T-helper 1 cell (primary cell): ENCODE data around the gene DENND1A.

Experiments
- DNase-seq, 5 donors: peaks; one replicate each; pipeline ENCODE4 v3.0.0-alpha.2; 2012 to 2020

The DENND1A gene

DNA sequence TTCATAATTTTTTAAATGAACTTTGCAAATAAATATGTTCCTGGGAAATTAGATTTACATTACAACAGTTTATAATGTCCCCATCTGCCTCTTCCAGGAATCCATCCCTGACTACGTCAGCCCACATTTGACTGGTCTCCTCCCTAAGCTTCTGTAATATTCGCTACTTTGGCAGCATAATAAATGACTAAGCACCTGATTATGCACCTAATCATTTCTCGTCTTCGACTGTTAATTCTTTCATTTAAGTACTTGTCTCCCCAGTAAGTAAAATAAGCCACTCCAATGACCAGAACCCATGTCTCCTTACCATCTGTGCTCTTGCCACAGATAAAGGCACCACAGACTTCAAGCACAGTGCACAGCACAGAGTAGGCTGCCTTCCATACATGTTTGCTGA lies 122.7 kb downstream of the DENND1A start:
- DNase-seq = no peak

DNA sequence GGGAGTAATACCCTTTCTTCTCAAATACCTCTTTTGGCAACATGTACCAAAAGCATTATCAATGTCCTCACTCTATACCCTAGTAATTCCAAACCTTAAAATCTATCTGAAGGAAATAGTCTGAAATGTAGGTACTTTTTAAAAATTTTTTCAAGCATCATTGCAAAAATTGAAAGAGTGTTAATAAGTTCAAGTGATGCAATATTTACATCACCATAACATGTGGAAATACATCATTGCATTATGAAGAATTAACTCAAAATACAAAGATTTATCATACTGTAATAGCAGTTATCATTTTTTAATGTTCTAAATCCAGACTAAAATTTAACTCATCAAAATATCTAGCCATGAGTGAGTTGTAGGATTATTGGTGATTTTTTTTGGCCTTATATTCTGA lies 123.1 kb downstream of the DENND1A start:
- no peak for DNase-seq

DNA sequence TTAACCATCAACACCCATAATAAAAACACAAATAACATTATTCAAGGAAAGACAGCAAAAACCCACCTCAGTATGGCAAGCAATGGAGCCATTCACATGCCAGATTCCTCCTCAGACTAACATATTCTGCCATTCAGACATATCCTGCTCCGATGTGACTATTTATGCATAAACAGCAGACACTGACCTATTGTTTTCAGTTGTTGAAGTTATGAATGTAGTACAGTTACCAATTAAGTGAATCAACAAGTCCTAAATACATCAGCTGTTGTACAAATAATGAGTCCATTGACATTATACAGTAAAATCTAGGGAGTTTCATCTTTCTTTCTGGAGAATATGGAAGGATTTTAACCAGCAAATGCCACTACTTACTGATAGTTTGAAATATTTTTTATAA lies 131.7 kb downstream of the DENND1A start:
- no peak for DNase-seq

DNA sequence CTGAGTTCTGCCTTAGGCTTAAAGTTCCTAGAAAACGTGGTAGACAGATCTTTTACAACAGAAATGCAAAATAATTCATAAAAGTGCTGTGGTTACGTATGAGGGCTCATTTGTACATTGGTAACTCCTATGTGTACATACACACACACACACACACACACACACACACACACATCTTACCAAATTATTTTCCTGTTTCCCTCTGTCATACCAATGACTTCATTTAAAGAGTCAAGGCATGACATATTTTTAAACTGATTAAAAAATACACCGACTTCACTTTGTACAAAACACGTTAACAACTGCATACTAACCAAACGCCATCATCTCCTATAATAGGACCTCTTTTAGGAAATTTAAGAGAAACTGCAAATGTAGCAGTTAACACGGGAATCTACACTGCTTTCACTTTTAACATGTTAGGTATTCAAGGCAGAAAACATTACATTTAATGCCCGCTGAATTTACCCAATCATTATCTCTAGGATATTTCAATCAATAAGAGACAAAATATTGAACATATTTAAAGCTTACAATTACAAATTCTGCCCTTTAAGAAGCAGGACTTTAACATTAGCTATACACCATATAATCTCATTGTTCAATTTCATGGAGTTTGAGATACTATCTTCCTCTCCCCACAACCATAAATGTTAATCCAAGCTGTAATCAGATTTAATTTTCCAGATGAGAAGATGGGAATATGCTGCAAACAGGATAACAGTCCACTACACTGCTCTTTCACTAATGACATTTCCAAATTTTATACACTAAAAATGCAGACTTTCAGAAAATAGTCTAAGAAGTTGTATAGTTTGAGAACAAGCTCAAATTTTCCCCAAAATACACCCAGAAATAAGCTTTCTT lies 133.1 kb downstream of the DENND1A start:
- DNase-seq = no peak

DNA sequence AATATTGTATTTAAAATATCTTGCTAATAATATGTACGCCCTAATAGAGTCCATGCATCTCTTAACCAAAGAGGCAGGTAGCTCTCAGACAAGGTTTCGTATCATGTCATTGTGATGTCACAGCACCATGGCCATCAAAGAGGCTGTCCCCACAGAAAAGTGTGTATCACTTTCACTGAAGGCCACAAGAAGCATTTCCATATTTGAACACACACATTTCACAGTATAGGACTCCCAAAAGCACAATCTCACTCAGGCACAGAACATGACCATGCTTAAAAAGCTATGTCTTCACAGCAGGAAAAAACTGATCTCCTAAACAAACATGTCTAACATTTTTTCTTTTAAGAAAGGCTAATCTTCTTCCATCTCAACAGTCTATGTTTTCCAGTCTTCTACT lies 133.8 kb downstream of the DENND1A start:
- DNase-seq = no peak

DNA sequence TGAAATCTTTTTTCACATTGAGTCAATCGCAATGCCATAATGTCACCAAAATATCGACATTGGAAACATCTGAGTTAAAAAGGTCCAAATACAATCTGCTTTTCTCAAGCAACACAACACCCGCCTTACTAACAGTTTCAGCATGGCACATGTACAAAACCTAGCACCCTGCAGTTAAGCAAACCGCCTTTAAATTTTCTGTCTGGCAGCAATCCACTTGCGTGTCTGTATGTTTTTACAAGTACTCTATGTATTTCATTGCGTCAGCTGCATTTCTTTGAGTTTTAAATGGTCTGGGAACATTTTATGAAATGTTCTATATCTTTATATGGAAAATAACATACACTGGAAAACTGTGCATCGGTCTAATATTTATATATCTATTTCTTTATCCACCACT lies 134.6 kb downstream of the DENND1A start:
- no peak for DNase-seq

DNA sequence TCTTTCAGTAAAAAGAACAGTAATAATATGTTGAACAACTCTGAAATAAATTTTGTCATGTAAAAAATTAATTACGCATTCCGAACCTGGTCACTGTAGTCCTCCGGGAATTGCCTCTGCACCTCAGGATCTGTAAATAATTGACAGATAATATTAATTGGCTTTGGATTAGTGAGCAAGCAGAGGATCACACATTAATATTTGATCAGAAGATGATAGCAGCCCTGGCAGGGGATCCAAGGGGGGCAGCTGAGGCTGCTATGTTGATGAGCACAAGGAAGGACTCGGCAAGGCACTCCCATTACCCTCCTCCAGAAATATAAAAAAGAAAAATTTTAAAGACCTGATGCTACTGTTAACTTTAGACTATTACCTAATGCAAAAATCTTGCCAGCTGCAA lies 137.4 kb downstream of the DENND1A start:
- DNase-seq = no peak

DNA sequence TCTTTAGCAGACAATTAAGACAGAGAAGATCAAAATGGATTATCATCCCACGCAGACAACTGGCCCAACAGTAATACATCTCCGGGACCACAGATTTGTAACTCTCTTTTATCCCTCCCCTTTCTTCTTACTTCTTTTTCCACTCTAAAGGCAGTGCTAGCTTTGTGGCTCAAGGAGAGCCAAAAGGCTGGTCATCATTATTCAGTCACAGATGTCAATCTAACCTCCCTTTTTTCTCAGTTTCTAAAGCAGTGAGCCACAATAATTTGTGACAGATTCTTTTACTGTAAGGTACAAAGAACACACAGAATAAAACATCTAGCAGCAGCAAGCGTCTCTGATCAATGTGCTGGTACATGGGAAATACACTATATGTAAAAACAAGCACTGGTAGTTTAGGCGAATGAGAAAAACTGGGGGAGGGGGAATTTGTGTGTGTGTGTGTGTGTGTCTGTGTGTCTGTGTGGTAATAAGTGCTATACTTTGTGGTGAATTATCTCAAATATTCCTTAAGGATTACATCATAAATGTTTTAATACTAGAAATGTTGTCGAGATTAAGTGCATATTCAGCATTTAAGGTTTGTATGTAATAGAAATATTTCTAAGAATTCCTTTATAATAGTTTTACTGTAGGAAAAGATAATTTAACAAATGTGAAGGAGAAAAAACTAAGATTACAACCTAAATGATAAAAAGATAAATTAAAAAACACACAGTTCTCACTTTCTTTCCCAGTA lies 140.2 kb downstream of the DENND1A start:
- DNase-seq = no peak

DNA sequence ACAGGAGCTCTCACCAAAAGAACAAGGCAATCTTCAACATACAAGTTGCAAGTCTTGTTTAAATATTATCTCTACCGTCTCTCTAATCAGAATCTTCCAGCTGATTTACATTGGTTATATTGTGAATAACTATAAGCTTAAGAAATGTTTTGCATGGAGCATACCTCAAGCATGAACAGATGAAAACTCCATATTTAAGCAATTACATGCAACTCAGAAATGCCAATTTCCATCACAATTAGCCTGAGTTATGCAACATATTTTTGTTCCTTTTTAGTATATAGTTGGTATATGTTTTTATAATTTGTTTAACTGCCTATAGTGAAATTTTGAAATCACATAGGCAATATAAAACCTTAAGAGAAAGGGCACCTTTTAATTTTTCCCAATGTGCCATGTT lies 142.5 kb downstream of the DENND1A start:
- DNase-seq = no peak

DNA sequence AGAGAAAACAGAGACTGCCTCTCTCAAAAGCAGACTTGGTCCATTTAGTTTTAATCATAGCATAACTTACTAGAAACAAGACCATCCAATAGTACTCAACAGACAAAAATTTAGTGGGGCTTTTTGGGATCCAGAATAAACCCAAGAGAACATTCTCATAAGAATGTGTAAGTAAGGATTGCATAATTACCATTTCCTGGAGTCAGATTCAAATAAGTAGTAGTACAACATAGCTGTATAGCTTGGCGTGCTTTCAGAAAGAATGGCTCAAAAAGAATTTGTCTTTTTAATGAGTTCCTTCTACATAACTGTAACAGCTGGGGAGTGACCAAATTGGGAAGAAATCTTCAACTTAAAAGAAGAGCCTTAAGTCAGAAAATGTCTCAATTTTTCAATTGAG lies 145.4 kb downstream of the DENND1A start:
- DNase-seq = no peak

DNA sequence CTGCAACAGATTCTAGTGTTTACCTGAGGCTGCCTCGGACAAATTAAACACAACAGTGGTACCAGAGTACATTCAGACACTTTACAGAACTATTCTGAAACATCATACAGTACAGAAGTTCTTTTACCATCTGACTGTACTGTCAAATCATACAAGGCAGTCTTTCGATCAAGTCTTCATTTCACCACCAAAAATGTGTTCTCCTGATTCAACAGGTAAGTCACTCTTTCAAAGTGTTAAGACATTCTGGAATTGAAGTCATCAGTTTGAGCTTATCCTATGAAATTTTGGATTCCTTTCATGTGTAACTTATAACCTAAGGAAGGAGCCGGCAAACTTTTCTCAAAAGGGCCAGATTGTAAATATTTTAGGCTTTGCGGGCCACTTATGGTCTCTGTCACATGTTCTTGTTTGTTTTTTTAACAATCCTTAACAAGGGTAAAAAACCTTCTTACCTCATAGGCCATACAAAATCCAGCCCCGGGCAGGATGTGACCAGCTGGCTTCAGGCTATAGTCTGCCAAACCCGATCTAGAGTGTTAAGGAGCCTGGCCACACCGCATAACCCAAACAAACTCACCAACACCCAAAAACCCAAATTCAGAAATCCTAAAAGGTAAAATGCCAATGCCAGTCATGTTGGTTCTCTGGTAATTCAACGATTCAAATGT lies 151.6 kb downstream of the DENND1A start:
- no peak for DNase-seq

DNA sequence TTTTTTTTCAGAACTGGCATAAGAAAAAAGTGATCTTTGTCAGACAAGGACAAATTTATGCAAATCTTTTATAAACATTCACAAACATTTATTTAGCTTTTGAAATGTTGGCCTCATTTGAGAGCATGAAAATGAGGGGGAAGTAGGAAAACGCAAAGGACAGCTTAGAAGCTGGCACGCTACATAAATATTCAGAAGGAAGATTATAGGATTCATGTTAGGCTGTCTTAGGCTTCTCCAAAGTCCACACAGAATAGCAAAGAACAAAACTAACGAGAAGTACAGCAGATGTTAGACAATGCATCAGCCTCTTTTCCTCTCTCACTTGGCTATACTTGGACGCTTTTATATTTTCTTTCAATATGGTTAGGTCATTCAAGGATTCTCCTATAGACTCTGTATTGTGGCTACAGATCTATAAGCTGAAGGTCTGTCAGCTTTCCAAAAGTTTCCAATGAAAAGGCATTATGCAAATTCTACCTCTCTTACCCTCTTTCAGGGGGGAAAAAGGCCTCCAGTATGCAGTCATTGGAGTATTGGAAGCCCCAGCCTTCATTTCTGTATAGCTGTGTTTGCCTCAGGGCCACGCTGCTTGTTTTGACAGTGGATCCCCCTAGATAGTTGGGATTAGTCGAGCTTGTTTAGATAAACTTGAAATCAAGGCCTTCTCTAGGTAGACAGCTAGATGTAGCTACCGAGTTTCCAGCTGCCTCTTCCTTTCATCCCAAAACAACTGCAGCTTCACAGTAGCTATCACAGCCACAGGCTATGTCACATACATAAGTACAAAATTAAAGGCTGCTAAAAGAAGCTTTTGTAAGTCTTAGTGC lies 153.0 kb downstream of the DENND1A start:
- no peak for DNase-seq

DNA sequence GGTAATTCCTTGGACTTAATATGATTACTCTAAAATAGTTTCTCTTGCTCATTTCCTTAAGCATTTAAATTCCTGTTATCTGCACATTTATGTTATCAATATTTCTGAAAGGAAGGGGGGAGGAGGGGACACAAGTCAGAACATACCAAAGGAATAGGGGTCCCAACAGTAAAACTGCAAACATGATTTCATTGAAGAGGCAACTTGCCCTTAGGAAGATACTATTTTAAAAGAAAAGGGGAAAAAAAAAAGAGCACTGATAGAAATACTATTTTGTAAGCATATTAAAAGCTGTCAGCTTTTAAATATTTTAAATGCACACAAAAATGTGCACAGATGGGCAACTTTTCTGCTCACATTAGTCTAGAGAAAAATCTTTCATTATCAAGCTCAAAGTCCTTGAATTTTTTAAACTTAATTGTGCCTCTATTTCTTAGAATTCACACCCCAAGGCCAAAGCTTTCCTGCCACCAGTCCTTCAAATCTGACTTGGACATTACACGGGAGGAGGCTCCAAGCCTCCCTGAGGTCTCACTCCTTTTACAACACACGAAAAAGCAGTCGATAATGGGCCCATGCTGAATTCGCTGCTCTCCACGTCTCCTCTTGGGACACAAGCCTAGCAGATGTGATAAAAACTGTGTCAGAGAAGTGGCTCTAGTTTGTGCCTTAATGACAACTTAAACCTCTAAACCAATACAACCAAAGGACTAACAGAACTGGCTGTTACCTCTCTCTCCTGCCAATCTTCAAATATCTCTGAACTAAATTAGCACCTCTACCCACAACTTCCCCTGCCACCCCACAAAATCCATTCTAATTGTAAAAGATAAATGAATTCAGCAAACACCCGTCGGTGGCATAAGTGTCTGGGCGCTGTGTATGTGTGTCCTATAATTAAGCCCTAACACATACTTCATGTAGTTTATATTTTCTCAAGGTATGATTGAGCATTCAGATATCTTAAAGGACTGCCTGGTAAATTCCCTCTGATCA lies 154.3 kb downstream of the DENND1A start:
- DNase-seq = no peak

DNA sequence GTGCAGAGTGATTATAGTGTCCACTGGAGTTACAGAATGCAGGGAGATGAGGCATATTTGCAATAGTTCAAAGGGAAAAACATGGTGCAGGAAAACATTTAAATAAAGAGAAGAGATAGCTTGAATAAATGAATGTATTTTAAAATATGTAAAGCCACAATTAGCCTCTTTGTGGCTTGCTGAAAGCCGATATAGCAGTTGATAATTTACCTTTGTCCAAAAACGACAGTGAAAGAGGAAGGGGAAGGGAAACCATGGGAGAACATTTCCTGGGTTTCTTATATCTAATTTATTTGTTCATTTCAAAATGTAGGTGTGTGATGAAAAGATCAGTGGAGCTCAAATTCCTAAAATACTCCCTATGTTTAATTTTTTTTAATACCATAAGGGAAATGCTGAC lies 156.1 kb downstream of the DENND1A start:
- no peak for DNase-seq

DNA sequence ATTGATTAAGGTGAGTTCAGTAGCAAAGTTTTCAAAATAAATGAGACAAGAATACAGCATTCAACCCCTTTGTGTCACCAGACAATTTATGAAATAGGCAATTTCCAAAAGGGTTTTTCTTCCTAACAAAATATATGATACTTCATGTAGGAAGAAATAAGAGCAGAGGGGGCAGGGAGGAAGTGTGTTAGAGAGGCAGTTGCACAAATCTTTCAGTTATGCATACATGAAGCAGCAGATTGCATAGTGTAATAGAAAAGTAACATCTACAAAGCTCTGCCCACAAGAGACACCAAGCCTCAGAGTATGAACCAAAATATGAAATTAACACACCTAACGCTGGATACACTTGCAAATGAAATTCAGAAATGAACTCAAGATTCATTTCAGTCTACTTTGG lies 157.0 kb downstream of the DENND1A start:
- no peak for DNase-seq

DNA sequence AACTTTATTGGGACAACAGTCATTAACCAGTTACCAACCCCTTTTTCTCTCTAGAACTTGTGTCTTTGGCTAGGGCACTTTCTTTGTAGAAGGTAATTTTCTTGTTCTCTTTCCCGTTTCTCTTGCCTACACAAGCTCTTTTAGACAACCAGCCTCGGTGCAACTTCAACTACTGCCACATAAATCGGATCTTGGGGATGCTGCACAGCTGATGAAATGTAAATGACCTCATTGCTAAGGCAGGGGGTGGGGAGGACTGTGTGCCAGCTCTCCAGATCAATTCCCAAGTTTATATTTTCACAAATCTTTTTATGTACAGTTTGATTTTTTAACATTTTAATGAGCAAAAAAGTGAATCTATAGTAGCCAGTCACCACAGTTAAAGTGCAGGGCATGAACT lies 157.6 kb downstream of the DENND1A start:
- no peak for DNase-seq

DNA sequence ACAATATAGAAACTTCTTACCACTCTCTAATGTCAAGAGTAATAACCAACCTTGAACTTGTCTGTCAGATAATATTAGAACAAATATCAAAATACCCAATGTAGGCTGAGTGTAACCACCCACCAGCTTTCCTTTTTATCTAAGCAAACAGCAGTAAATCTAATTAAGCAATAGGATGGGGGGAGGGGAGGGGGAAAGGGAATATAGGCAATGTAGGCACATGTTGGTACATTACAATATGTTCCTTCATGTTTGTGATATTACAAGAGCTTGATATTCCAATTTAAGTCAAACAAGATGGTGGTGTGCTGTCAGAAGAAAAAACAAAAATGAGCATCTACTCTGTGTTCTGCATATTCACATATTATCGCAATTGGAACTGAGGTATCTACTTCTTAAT lies 158.2 kb downstream of the DENND1A start:
- DNase-seq = no peak

DNA sequence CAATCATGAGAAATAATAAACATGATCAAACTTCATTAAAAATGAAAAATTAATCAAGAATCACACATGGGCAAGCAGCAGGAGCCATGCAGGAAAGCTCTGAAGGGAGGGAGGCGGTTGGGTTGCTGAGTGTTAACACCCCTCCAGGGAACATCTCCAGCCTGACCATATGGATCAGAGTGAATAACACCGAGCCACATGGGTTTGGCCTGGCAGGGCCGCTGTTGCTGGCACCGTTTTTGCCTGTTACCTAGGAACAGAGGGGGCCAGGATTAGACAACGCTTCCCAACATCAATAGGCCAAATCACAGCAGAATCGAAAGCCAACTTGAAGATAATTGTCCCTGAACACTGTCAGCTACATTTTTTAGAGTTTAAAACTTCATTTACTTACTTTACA lies 160.2 kb downstream of the DENND1A start:
- DNase-seq = no peak

DNA sequence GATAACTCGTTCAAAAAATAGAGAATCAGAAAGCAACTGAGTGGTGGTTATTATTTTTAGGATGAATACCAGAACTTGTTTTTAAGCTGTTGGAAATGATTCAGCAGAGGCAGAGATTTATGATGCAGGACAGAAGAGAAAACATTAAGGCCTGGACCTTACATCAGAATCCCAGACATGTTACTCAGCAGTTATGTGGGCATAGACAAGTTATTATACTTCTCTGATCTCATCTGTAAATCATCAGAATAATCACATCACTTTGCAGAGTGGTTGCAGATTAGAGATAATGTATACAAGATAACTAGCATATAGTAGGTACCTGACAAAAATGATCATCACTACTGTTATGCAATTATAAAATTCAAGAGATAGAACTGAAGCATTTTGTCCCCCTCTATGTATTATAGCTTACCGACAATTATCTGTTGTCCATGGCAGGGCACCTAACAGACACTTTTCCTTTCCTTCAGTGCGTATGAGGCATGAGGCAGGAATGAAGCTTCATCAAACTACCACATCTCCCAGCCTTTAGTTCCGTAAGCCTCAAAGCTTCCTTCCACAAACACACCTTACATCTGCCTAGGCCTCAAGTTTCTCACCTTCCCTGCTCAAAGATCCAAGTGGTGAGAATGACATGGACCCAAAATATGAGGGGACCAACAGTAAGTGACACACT lies 165.9 kb downstream of the DENND1A start:
- no peak for DNase-seq

DNA sequence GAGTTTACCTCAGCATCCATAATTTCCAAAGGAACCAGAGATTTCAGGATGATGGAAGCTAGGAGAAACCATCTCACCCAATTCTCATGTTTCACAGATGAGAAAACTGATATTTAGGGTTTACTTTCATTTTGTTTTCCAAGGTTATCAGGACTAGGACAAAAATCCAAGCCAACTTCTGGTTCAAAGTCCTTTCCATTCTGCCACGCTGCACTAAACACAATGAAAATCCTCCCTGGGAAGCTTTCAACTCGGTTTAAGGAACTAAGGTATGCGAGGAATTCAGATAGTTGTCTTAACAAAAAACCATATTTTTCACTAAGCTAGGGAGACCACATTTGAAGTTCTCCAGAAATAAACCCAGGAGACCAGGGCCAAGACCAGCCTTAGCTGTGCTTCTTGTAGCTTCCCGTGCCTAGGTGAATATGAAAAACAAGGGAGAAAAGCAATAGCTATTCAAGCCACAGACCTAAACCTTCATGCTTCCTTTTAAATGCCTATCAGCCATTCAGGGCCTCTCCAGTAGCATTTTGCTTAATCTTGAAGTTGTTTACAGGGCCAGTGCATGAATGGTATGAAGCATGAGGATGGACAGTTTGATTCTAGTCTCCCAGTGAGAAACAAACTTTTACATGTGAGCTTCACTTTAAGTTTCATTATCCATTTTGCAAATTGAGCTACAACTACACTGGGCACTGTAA lies 167.9 kb downstream of the DENND1A start:
- no peak for DNase-seq
